ENCODE measurements around the gene CAMTA2. TPM values are rescaled to one million over a fixed set of nuclear protein-coding genes. Genes with fewer than 3 reads are reported as not detected.

CAMTA2 gene
- total and polyA plus RNA-seq, 9 of the 15 experiments (the other 6 are each of a cell fraction or from before 2014, with no cell fraction given): 0.24 to 25.1 (median 6.3) TPM

DNA sequence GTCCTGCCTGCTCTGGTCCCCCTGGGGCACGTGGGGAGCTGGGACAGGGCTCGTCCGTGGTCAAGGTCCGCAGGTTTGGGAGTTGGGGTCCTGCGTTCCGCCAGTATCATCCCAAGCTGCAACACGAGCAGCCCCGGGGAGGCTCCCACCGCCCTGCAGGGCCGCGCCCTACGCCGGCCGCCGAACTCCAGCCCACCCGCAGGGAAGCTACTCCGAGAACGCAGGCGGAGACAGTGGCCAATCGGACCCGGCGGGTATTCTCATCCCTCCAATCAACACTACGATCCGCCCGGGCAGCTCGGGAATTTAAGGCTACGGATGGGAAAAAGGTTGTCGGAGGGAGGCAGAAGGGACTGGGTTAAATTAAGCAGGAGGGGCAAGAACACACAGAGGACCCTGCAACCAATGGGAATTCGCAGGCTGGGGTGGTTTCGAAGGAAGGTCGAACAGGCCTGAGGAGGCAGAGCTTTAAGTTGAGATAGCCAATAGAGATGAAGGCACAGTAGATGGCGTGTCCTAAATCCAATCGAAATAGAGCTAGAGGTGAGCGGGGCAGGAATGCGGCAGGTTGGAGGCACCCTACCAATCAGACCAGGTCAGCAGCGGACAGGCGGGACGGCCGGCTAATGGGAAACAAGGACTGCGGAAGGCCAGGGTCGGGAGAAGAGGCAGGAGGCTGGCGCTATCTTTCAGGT lies 20.5 kb downstream of the CAMTA2 start (continued):
- TF ChIP-seq GATAD2B (IDR thresholded peaks at IDR 0.05; ENCODE audit: borderline replicate concordance) (no peak), ZFP1 (CRISPR knock-in tag; IDR thresholded peaks at IDR 0.05) (no peak), ELF1 (tag; IDR thresholded peaks at IDR 0.05) (no peak), ZNF780A (CRISPR knock-in tag; IDR thresholded peaks at IDR 0.05) (no peak), SIN3A (IDR thresholded peaks at IDR 0.05; ENCODE audit: borderline replicate concordance in 2 of 2, control insufficient read depth in 1 of 2, low read depth in 2 of 2, low read length in 2 of 2) (no peak), RAD51 (IDR thresholded peaks at IDR 0.05; ENCODE audit: borderline replicate concordance, low read depth) (no peak), XRCC4 (IDR thresholded peaks at IDR 0.05; ENCODE audit: extremely low read depth, insufficient read depth, insufficient read length) (no peak), SMAD4 (CRISPR knock-in tag; conservative IDR thresholded peaks at IDR 0.05) (peak; percentile 42), MAX (CRISPR knock-in tag; IDR thresholded peaks at IDR 0.05) (peak; percentile 80), NCOA6 (IDR thresholded peaks at IDR 0.05) (no peak), KDM5B (IDR thresholded peaks at IDR 0.05; ENCODE audit: insufficient replicate concordance, low read depth, low read length) (peak; percentile 33), NR0B1 (IDR thresholded peaks at IDR 0.05; ENCODE audit: partially characterized antibody) (no peak), HMG20A (CRISPR knock-in tag; conservative IDR thresholded peaks at IDR 0.05) (no peak), NEUROD1 (IDR thresholded peaks at IDR 0.05; ENCODE audit: borderline replicate concordance, low read depth, low read length, partially characterized antibody) (peak; percentile 98), ZBTB17 (CRISPR knock-in tag; IDR thresholded peaks at IDR 0.05) (0 out of 2 replicates have a peak, but pooled peaks have one; percentile 60), BCL6 (CRISPR knock-in tag; IDR thresholded peaks at IDR 0.05) (no peak), SRSF3 (IDR thresholded peaks at IDR 0.05; ENCODE audit: insufficient read depth, low read length) (no peak)
- TF ChIP-seq, protein P1, sequence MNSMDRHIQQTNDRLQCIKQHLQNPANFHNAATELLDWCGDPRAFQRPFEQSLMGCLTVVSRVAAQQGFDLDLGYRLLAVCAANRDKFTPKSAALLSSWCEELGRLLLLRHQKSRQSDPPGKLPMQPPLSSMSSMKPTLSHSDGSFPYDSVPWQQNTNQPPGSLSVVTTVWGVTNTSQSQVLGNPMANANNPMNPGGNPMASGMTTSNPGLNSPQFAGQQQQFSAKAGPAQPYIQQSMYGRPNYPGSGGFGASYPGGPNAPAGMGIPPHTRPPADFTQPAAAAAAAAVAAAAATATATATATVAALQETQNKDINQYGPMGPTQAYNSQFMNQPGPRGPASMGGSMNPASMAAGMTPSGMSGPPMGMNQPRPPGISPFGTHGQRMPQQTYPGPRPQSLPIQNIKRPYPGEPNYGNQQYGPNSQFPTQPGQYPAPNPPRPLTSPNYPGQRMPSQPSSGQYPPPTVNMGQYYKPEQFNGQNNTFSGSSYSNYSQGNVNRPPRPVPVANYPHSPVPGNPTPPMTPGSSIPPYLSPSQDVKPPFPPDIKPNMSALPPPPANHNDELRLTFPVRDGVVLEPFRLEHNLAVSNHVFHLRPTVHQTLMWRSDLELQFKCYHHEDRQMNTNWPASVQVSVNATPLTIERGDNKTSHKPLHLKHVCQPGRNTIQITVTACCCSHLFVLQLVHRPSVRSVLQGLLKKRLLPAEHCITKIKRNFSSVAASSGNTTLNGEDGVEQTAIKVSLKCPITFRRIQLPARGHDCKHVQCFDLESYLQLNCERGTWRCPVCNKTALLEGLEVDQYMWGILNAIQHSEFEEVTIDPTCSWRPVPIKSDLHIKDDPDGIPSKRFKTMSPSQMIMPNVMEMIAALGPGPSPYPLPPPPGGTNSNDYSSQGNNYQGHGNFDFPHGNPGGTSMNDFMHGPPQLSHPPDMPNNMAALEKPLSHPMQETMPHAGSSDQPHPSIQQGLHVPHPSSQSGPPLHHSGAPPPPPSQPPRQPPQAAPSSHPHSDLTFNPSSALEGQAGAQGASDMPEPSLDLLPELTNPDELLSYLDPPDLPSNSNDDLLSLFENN (IDR thresholded peaks at IDR 0.05; ENCODE audit: low read depth in 2 of 2, low read length in 2 of 2): no peak
- TF ChIP-seq, protein P2, sequence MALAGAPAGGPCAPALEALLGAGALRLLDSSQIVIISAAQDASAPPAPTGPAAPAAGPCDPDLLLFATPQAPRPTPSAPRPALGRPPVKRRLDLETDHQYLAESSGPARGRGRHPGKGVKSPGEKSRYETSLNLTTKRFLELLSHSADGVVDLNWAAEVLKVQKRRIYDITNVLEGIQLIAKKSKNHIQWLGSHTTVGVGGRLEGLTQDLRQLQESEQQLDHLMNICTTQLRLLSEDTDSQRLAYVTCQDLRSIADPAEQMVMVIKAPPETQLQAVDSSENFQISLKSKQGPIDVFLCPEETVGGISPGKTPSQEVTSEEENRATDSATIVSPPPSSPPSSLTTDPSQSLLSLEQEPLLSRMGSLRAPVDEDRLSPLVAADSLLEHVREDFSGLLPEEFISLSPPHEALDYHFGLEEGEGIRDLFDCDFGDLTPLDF (CRISPR knock-in tag; IDR thresholded peaks at IDR 0.05): 0 out of 2 replicates have a peak, but pooled peaks have one; percentile 31
